HG03378 (cell line): ENCODE measurements around the gene CEACAM4.
"Not testable (repeated sequence)": the region's sequence is repeated elsewhere in the genome, so short reads cannot be mapped to it uniquely, and the experiment has no call there.

Experiments
- ATAC-seq: cut with Tn5 transposase; IDR thresholded peaks from one replicate; pipeline ENCODE4 v1.9.1; 2021; ENCODE audit warnings: mild to moderate bottlenecking, moderate library complexity; ENCODE audit not compliant: unreplicated experiment

Gene CEACAM4

GRCh38 chr19:41626877-41627276 lies at the start of gene CEACAM4:
TSS of gene CEACAM4 (minus strand) at chr19:41627074. CDS start at chr19:41626963, 111 bp downstream.
- ATAC-seq: no peak

- ATAC-seq: no peak
Observed at GRCh38 chr19:41671486-41671885, 44.6 kb upstream of the CEACAM4 start.

- ATAC-seq: no peak
Observed at GRCh38 chr19:41670755-41671154, 43.9 kb upstream of the CEACAM4 start.

GRCh38 chr19:41668315-41668714 lies 41.4 kb upstream of the CEACAM4 start:
- ATAC-seq: no peak

- ATAC-seq: no peak
Observed at GRCh38 chr19:41666075-41666474, 39.2 kb upstream of the CEACAM4 start.

- ATAC-seq: no peak
Observed at GRCh38 chr19:41657157-41657556, 30.3 kb upstream of the CEACAM4 start.

GRCh38 chr19:41656756-41657155 lies 29.9 kb upstream of the CEACAM4 start:
- ATAC-seq: not testable (repeated sequence)

- ATAC-seq: no peak
Observed at GRCh38 chr19:41652250-41652649, 25.4 kb upstream of the CEACAM4 start.

- no peak for ATAC-seq
Observed at GRCh38 chr19:41649827-41650226, 23.0 kb upstream of the CEACAM4 start.

- ATAC-seq: no peak
Observed at GRCh38 chr19:41646589-41647204, 19.8 kb upstream of the CEACAM4 start.

- no peak for ATAC-seq
Observed at GRCh38 chr19:41641879-41642485, 15.1 kb upstream of the CEACAM4 start.

- no peak for ATAC-seq
Observed at GRCh38 chr19:41638641-41639081, 11.8 kb upstream of the CEACAM4 start.

- no peak for ATAC-seq
Observed at GRCh38 chr19:41637484-41637883, 10.6 kb upstream of the CEACAM4 start.

GRCh38 chr19:41627966-41628675 lies 1.2 kb upstream of the CEACAM4 start:
- no peak for ATAC-seq

GRCh38 chr19:41626278-41626677 lies 596 bp downstream of the CEACAM4 start:
- ATAC-seq: no peak

- ATAC-seq: no peak
Observed at GRCh38 chr19:41624937-41625336, 1.9 kb downstream of the CEACAM4 start.

- ATAC-seq: no peak
Observed at GRCh38 chr19:41624515-41624914, 2.4 kb downstream of the CEACAM4 start.

- no peak for ATAC-seq
Observed at GRCh38 chr19:41623360-41623759, 3.5 kb downstream of the CEACAM4 start.

GRCh38 chr19:41621654-41622053 lies 5.2 kb downstream of the CEACAM4 start:
- ATAC-seq: no peak

- no peak for ATAC-seq
Observed at GRCh38 chr19:41621226-41621625, 5.6 kb downstream of the CEACAM4 start.

- no peak for ATAC-seq
Observed at GRCh38 chr19:41620171-41620570, 6.7 kb downstream of the CEACAM4 start.

GRCh38 chr19:41619018-41619556 lies 7.8 kb downstream of the CEACAM4 start:
- ATAC-seq: no peak
